ENCODE results near the gene RCBTB1. TPM values are rescaled to one million over a fixed set of nuclear protein-coding genes. Genes with fewer than 3 reads are reported as not detected.
A peak's percentile ranks its signal among the peaks of the same experiment; 100 is the strongest.

Gene RCBTB1
- total RNA-seq, 1 donor from 2014 or later, result 16.1 TPM

- no peaks in the 10 kb centered on the region for H3K27me3 Mint-ChIP-seq (ENCODE audit: low read depth, unreplicated experiment)
- peaks cover 7% of the 10 kb centered on the region for H3K4me1 ChIP-seq (ENCODE audit: insufficient read depth, low read length)
- H3K9me3 ChIP-seq (ENCODE audit: insufficient read depth, low read depth, low read length), result no peaks in the 10 kb centered on the region
- peak within 1 kb of the TSS; percentile 90 for H3K4me3 Mint-ChIP-seq (ENCODE audit: unreplicated experiment)
- peak within 1 kb of the TSS; percentile 97 for H3K27ac Mint-ChIP-seq (ENCODE audit: unreplicated experiment)
- H3K9me3 Mint-ChIP-seq (ENCODE audit: unreplicated experiment), result no peaks in the 10 kb centered on the region
- H3K4me2 ChIP-seq (ENCODE audit: low read length), result peak within 1 kb of the TSS; percentile 94
- peaks cover 10% of the 10 kb centered on the region for H3K36me3 Mint-ChIP-seq (ENCODE audit: low read depth, unreplicated experiment)
- no peaks in the 10 kb centered on the region for H3K36me3 ChIP-seq (ENCODE audit: insufficient read depth, low read length)
- FAIRE-seq (no peak), DNase-seq (ENCODE audit: low read depth) (peak; percentile 59)
- H3K4me3 ChIP-seq (ENCODE audit: insufficient read depth, low read depth, low read length), result peak within 1 kb of the TSS; percentile 72
- peak within 1 kb of the TSS; percentile 87 for H3K9ac ChIP-seq (ENCODE audit: low read length)
- H4K20me1 ChIP-seq (ENCODE audit: insufficient read depth, low read length), result no peaks in the 10 kb centered on the region
- no peaks in the 10 kb centered on the region for H3K27me3 ChIP-seq (ENCODE audit: insufficient read depth, low read length)
- peak within 1 kb of the TSS; percentile 84 for H2AFZ ChIP-seq (ENCODE audit: low read depth, low read length)
- H3K27ac ChIP-seq (ENCODE audit: low read depth, low read length), result peak within 1 kb of the TSS; percentile 60
- TF ChIP-seq CTCF (IDR thresholded peaks at IDR 0.05; ENCODE audit: insufficient read depth, low read depth, low read length) (no peak), EZH2 (IDR thresholded peaks at IDR 0.05; ENCODE audit: insufficient read depth, low read length) (no peak)
- H3K79me2 ChIP-seq (ENCODE audit: insufficient read depth, low read length), result no peaks in the 10 kb centered on the region
- peaks cover 2% of the 10 kb centered on the region for H3K4me1 Mint-ChIP-seq (ENCODE audit: low read depth, unreplicated experiment)
Observed at GRCh38 chr13:49495783-49496762, 89.3 kb downstream of the RCBTB1 start, which contains the start of gene PHF11. Gene PHF11 (plus strand): TSS chr13:49495953. CDS start chr13:49496002, 49 bp downstream.

GRCh38 chr13:49494645-49495044, 90.7 kb downstream of the RCBTB1 start:
- no peaks in the 10 kb centered on the region for H3K36me3 ChIP-seq (ENCODE audit: insufficient read depth, low read length)
- H3K9me3 Mint-ChIP-seq (ENCODE audit: unreplicated experiment), result no peaks in the 10 kb centered on the region
- no peak for TF ChIP-seq CTCF (IDR thresholded peaks at IDR 0.05; ENCODE audit: insufficient read depth, low read depth, low read length)
- TF ChIP-seq EZH2 (IDR thresholded peaks at IDR 0.05; ENCODE audit: insufficient read depth, low read length), result no peak
- no peak for FAIRE-seq
- H3K4me2 ChIP-seq (ENCODE audit: low read length), result peak overlapping the region; percentile 94
- no peak for DNase-seq (ENCODE audit: low read depth)
- no peaks in the 10 kb centered on the region for H3K9me3 ChIP-seq (ENCODE audit: insufficient read depth, low read depth, low read length)
- no peak overlapping the region for H3K27ac Mint-ChIP-seq (ENCODE audit: unreplicated experiment)
- no peak overlapping the region for H3K9ac ChIP-seq (ENCODE audit: low read length)
- H3K27ac ChIP-seq (ENCODE audit: low read depth, low read length), result no peak overlapping the region
- H3K4me3 ChIP-seq (ENCODE audit: insufficient read depth, low read depth, low read length), result peak overlapping the region; percentile 72
- no peaks in the 10 kb centered on the region for H3K4me1 Mint-ChIP-seq (ENCODE audit: low read depth, unreplicated experiment)
- H3K4me1 ChIP-seq (ENCODE audit: insufficient read depth, low read length), result no peaks in the 10 kb centered on the region
- peak overlapping the region; percentile 90 for H3K4me3 Mint-ChIP-seq (ENCODE audit: unreplicated experiment)
- H3K36me3 Mint-ChIP-seq (ENCODE audit: low read depth, unreplicated experiment), result peaks cover 10% of the 10 kb centered on the region
- no peaks in the 10 kb centered on the region for H4K20me1 ChIP-seq (ENCODE audit: insufficient read depth, low read length)
- no peaks in the 10 kb centered on the region for H3K79me2 ChIP-seq (ENCODE audit: insufficient read depth, low read length)
- H2AFZ ChIP-seq (ENCODE audit: low read depth, low read length), result no peak overlapping the region
- H3K27me3 ChIP-seq (ENCODE audit: insufficient read depth, low read length), result no peaks in the 10 kb centered on the region
- H3K27me3 Mint-ChIP-seq (ENCODE audit: low read depth, unreplicated experiment), result no peaks in the 10 kb centered on the region

All from astrocyte (in vitro differentiated cells and primary cell).